ENCODE results near the gene RAD51B. TPM values are rescaled to one million over a fixed set of nuclear protein-coding genes. Genes with fewer than 3 reads are reported as not detected.

Gene RAD51B
- total and polyA plus RNA-seq, 9 of the 15 experiments (the other 6 are each of a cell fraction or from before 2014, with no cell fraction given), result 8.5 to 17.3 (median 11.3) TPM

- no peak overlapping the region for H3K27ac ChIP-seq (ENCODE audit: extremely low read depth, low read depth, low read length)
- H3K36me3 ChIP-seq (ENCODE audit: control insufficient read depth, insufficient read depth, low read length), result no peaks in the 10 kb centered on the region
- DNase-seq (ENCODE audit: extremely low read depth in 1 of 4, low spot score in 3 of 4) (no peak), ATAC-seq (no peak), FAIRE-seq (no peak)
- H3K27me3 ChIP-seq (ENCODE audit: control insufficient read depth in 2 of 2, insufficient read depth in 2 of 2, low read length in 2 of 2), result no peaks in the 10 kb centered on the region
- ChIA-PET CTCF (ENCODE audit: low intra/inter-chr PET ratio) (no interaction called here), POLR2A (no interaction called here)
- no peak overlapping the region for H3K4me2 ChIP-seq (ENCODE audit: insufficient read depth, low read length)
- TF ChIP-seq ZNF57 (CRISPR knock-in tag; IDR thresholded peaks at IDR 0.05), result no peak
- no peak for TF ChIP-seq POLR2G (IDR thresholded peaks at IDR 0.05; ENCODE audit: low read depth, low read length)
- TF ChIP-seq BRCA1 (IDR thresholded peaks at IDR 0.05), result no peak
- no peak for TF ChIP-seq BRCA1 (CRISPR knock-in tag; IDR thresholded peaks at IDR 0.05)
- TF ChIP-seq PRPF4 (IDR thresholded peaks at IDR 0.05; ENCODE audit: insufficient read depth, low read depth, low read length, poor library complexity, severe bottlenecking), result no peak
- TF ChIP-seq L3MBTL2 (IDR thresholded peaks at IDR 0.05), result no peak
- TF ChIP-seq PRMT5 (CRISPR knock-in tag; IDR thresholded peaks at IDR 0.05), result no peak
- no peak for TF ChIP-seq RBM17 (IDR thresholded peaks at IDR 0.05; ENCODE audit: borderline replicate concordance, low read depth, low read length)
- TF ChIP-seq TEAD2 (tag; IDR thresholded peaks at IDR 0.05), result no peak
- no peak for TF ChIP-seq RBBP5 (IDR thresholded peaks at IDR 0.05; ENCODE audit: borderline replicate concordance, insufficient read depth, low read length, poor library complexity, severe bottlenecking)
- TF ChIP-seq NFXL1 (CRISPR knock-in tag; IDR thresholded peaks at IDR 0.05), result no peak
- TF ChIP-seq ZNF354B (CRISPR knock-in tag; IDR thresholded peaks at IDR 0.05), result no peak
- TF ChIP-seq FOXP1 (CRISPR knock-in tag; IDR thresholded peaks at IDR 0.05), result no peak
- no peak for TF ChIP-seq ZBTB43 (CRISPR knock-in tag; IDR thresholded peaks at IDR 0.05)
- TF ChIP-seq KLF10 (CRISPR knock-in tag; IDR thresholded peaks at IDR 0.05), result no peak
- TF ChIP-seq U2AF2 (optimal IDR thresholded peaks at IDR 0.05; ENCODE audit: low read depth, low read length), result no peak
- TF ChIP-seq CEBPG (CRISPR knock-in tag; IDR thresholded peaks at IDR 0.05), result no peak
- no peak for TF ChIP-seq CEBPG (tag; conservative IDR thresholded peaks at IDR 0.05 in 1 of 2, IDR thresholded peaks at IDR 0.05 in 1 of 2)
- no peak for TF ChIP-seq SAFB (IDR thresholded peaks at IDR 0.05; ENCODE audit: borderline replicate concordance, low read depth, low read length)
- no peak for TF ChIP-seq DDX20 (tag; IDR thresholded peaks at IDR 0.05; ENCODE audit: low read depth)
- TF ChIP-seq, protein P1, sequence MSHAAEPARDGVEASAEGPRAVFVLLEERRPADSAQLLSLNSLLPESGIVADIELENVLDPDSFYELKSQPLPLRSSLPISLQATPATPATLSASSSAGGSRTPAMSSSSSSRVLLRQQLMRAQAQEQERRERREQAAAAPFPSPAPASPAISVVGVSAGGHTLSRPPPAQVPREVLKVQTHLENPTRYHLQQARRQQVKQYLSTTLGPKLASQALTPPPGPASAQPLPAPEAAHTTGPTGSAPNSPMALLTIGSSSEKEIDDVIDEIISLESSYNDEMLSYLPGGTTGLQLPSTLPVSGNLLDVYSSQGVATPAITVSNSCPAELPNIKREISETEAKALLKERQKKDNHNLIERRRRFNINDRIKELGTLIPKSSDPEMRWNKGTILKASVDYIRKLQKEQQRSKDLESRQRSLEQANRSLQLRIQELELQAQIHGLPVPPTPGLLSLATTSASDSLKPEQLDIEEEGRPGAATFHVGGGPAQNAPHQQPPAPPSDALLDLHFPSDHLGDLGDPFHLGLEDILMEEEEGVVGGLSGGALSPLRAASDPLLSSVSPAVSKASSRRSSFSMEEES (CRISPR knock-in tag; IDR thresholded peaks at IDR 0.05), result no peak
- H3K4me1 ChIP-seq (replicated peaks in 1 of 2; ENCODE audit: control insufficient read depth in 2 of 2, insufficient read depth in 2 of 2, low read length in 2 of 2), result peaks cover 7 to 17% of the 10 kb centered on the region in 2 experiments; a peak in 4 of 5 replicates
- no TSS peak for BruUV-seq (replicated peaks)
- H3K9me3 ChIP-seq (replicated peaks; ENCODE audit: control insufficient read depth, insufficient read depth, low read depth, low read length), result 0 out of 2 replicates have a peak, but pooled peaks cover under 1% of the 10 kb centered on the region
- intact Hi-C loops (cut with micrococcal nuclease) (no loop called here), in situ Hi-C loops (cut with MboI) (no loop called here)
- H3K9ac ChIP-seq (ENCODE audit: insufficient read depth in 1 of 2, low read depth in 2 of 2, low read length in 2 of 2), result no peak overlapping the region
- no peaks in the 10 kb centered on the region for H3K9me1 ChIP-seq (ENCODE audit: control insufficient read depth, insufficient read depth, low read length)
- H2AFZ ChIP-seq (ENCODE audit: low read depth, low read length), result no peak overlapping the region
- 22% methylated on average over 3 of the region's 3 CpGs for WGBS (ENCODE audit: insufficient coverage, low coverage, missing lambda C conversion rate)
- H3K4me3 ChIP-seq, result no peak overlapping the region
- H3K79me2 ChIP-seq (ENCODE audit: control insufficient read depth, insufficient read depth, low read length), result no peaks in the 10 kb centered on the region
- H4K20me1 ChIP-seq (replicated peaks; ENCODE audit: control insufficient read depth, insufficient read depth, low read length), result no peaks in the 10 kb centered on the region
These were observed 804.2 kb downstream of the RAD51B start for GRCh38 chr14:68623826-68624225.

Measured in K562 (cell line).